CD14-positive monocyte (primary cell): ENCODE results near the gene PTBP2. TPM values are rescaled to one million over a fixed set of nuclear protein-coding genes. Genes with fewer than 3 reads are reported as not detected.

Source experiments
- DNase-seq, 3 donors: peaks; one replicate each; pipeline ENCODE4 v3.0.0-alpha.2; 2011 to 2022
- H2AFZ ChIP-seq: 2 replicates; pipeline ENCODE4 v1.6.0; 2012; ENCODE audit warnings: mild to moderate bottlenecking, low read depth, low read length, inconsistent platforms; ENCODE audit not compliant: insufficient read depth, poor library complexity, severe bottlenecking
- H3K27ac ChIP-seq, 2 donors: 1 replicate in 1 of 2; 2 replicates in 1 of 2; pipeline ENCODE4 v1.5.1; 2012 to 2013; ENCODE audit warnings: low read length in 2 of 2, control low read depth in 1 of 2, inconsistent platforms in 1 of 2, low read depth in 1 of 2, mild to moderate bottlenecking in 1 of 2
- H3K27me3 ChIP-seq, 2 donors: one replicate each; pipeline versions ENCODE4 v1.6.0 to v1.6.1; 2011 to 2013; ENCODE audit warnings: low read length in 2 of 2; ENCODE audit not compliant: control insufficient read depth in 2 of 2, insufficient read depth in 2 of 2
- H3K36me3 ChIP-seq, 2 donors: replicated peaks in 1 of 2; 1 replicate in 1 of 2; 2 replicates in 1 of 2; pipeline versions ENCODE4 v1.5.1 to v1.6.1; 2012 to 2013; ENCODE audit warnings: low read length in 2 of 2, control low read depth in 1 of 2, inconsistent platforms in 1 of 2, mild to moderate bottlenecking in 1 of 2; ENCODE audit not compliant: insufficient read depth in 2 of 2, control insufficient read depth in 1 of 2
- H3K4me1 ChIP-seq, 2 donors: 1 replicate in 1 of 2; 2 replicates in 1 of 2; pipeline versions ENCODE4 v1.5.1 to v1.6.1; 2012 to 2013; ENCODE audit warnings: low read length in 2 of 2, control low read depth in 1 of 2, inconsistent platforms in 1 of 2, mild to moderate bottlenecking in 1 of 2, moderate library complexity in 1 of 2; ENCODE audit not compliant: insufficient read depth in 2 of 2, control insufficient read depth in 1 of 2
- H3K4me2 ChIP-seq: replicated peaks from 2 replicates; pipeline ENCODE3; 2012; ENCODE audit warnings: low read length, moderate library complexity, mild to moderate bottlenecking; ENCODE audit not compliant: poor library complexity, severe bottlenecking; ENCODE audit errors: extremely low read depth
- H3K4me3 ChIP-seq, 3 experiments: fragments of 200-600 bp in 1 of 3; sonication (generic) in 1 of 3; replicated peaks in 1 of 3; 1 replicate in 2 of 3; 2 replicates in 1 of 3; pipeline ENCODE4 v1.5.1; 2011 to 2013; ENCODE audit warnings: low read length in 3 of 3, mild to moderate bottlenecking in 3 of 3, control low read depth in 2 of 3, low read depth in 2 of 3, inconsistent platforms in 1 of 3, moderate library complexity in 1 of 3
- H3K79me2 ChIP-seq: 2 replicates; pipeline ENCODE4 v1.6.0; 2012; ENCODE audit warnings: mild to moderate bottlenecking, control low read depth, inconsistent platforms, low read length, moderate library complexity; ENCODE audit not compliant: insufficient read depth
- H3K9ac ChIP-seq: 2 replicates; pipeline ENCODE4 v1.6.0; 2017; ENCODE audit warnings: low read length, mild to moderate bottlenecking; ENCODE audit not compliant: insufficient read depth, poor library complexity, severe bottlenecking
- H3K9me3 ChIP-seq, 2 donors: replicated peaks in 1 of 2; 1 replicate in 1 of 2; 2 replicates in 1 of 2; pipeline versions ENCODE4 v1.5.1 to v1.6.1; 2012 to 2013; ENCODE audit warnings: low read length in 2 of 2, control low read depth in 1 of 2; ENCODE audit not compliant: control insufficient read depth in 1 of 2, insufficient read depth in 1 of 2
- H4K20me1 ChIP-seq: 2 replicates; pipeline ENCODE4 v1.6.0; 2012; ENCODE audit warnings: mild to moderate bottlenecking, low read length, control low read depth, moderate library complexity; ENCODE audit not compliant: insufficient read depth
- H3K27ac Mint-ChIP-seq, 7 donors: one replicate each; pipeline ENCODE4 v1.8.0; 2020; ENCODE audit warnings: mild to moderate bottlenecking in 7 of 7, mixed read lengths in 7 of 7, moderate library complexity in 6 of 7, inconsistent platforms in 2 of 7
- H3K27me3 Mint-ChIP-seq, 3 donors: one replicate each; pipeline ENCODE4 v1.8.0; 2021 to 2022; ENCODE audit warnings: low read depth in 3 of 3, mild to moderate bottlenecking in 3 of 3, mixed read lengths in 3 of 3, moderate library complexity in 3 of 3, inconsistent platforms in 1 of 3
- H3K36me3 Mint-ChIP-seq, 2 donors: one replicate each; pipeline ENCODE4 v1.8.0; 2020; ENCODE audit warnings: mixed read lengths in 2 of 2, inconsistent platforms in 1 of 2, mild to moderate bottlenecking in 1 of 2
- H3K4me1 Mint-ChIP-seq: one replicate; pipeline ENCODE4 v1.8.0; 2020; ENCODE audit warnings: mild to moderate bottlenecking, mixed read lengths
- H3K4me3 Mint-ChIP-seq, 2 donors: one replicate each; pipeline ENCODE4 v1.8.0; 2020; ENCODE audit warnings: mild to moderate bottlenecking in 2 of 2, mixed read lengths in 2 of 2, moderate library complexity in 1 of 2
- H3K9me3 Mint-ChIP-seq, 7 donors: one replicate each; pipeline ENCODE4 v1.8.0; 2020 to 2022; ENCODE audit warnings: mixed read lengths in 7 of 7, mild to moderate bottlenecking in 6 of 7, moderate library complexity in 6 of 7, inconsistent platforms in 2 of 7
- CTCF ChIP-seq: fragments of 200-600 bp; IDR thresholded peaks from one replicate; pipeline ENCODE4 v1.8.0; 2022; ENCODE audit warnings: antibody characterized with exemption, mild to moderate bottlenecking
- WGBS: methylation state at CpG from one replicate; pipeline ENCODE4 v1.1.5; 2013; ENCODE audit warnings: missing lambda C conversion rate; ENCODE audit not compliant: insufficient coverage; 5-methylcytosine and 5-hydroxymethylcytosine counted together
- intact Hi-C, 2 donors: fragments of 100-400 bp; cut with micrococcal nuclease; formaldehyde crosslinking; loops; one replicate each; pipeline versions ENCODE4 v1.15.0 to v1.15.1; 2023
- polyA plus RNA-seq, 3 donors: library from polyadenylated mRNA; depleted of rRNA in 1 of 3; unstranded in 2 of 3; stranded (reverse) in 1 of 3; fragments of 300-500 nt in 2 of 3; fragments of >200 nt in 1 of 3; fragmentation: Illumina TruSeq in 2 of 3; gene quantifications; 1 replicate in 2 of 3; 2 replicates in 1 of 3; pipeline ENCODE4 v1.2.3, GENCODE V29; 2012 to 2021

PTBP2 gene
- polyA plus RNA-seq, 3 donors: 0.52 to 18.2 (median 1.2) TPM

- H3K9me3 Mint-ChIP-seq: peaks cover 0 to 7% (median 4%) of the 10 kb centered on the region in 7 donors
- H3K27me3 ChIP-seq: no peaks in the 10 kb centered on the region
- no peak for DNase-seq
- intact Hi-C loops: loop anchor here (5.0 to 10.0 kb wide), 2 partner anchors 606 to 609 kb away; no protein-coding TSS in a partner anchor
- H3K27ac ChIP-seq: no peak overlapping the region
- no peaks in the 10 kb centered on the region for H3K36me3 Mint-ChIP-seq
- no peak overlapping the region for H2AFZ ChIP-seq
- no peaks in the 10 kb centered on the region for H3K9me3 ChIP-seq
- 88% methylated on average over 1 of the region's 1 CpG for WGBS
- H3K4me2 ChIP-seq: no peak overlapping the region
- H3K36me3 ChIP-seq: no peaks in the 10 kb centered on the region
- no peak overlapping the region for H3K4me3 Mint-ChIP-seq
- no peak overlapping the region for H3K9ac ChIP-seq
- H3K79me2 ChIP-seq: no peaks in the 10 kb centered on the region
- no peak overlapping the region for H3K4me3 ChIP-seq
- peaks cover 9% of the 10 kb centered on the region for H3K4me1 Mint-ChIP-seq
- H4K20me1 ChIP-seq: no peaks in the 10 kb centered on the region
- TF ChIP-seq CTCF: no peak
- H3K27me3 Mint-ChIP-seq: peaks cover 0 to 2% (median 1%) of the 10 kb centered on the region in 3 donors
- peak overlapping the region in 1 of 7 donors; percentile 11 for H3K27ac Mint-ChIP-seq
- H3K4me1 ChIP-seq: no peaks in the 10 kb centered on the region
Observed at GRCh38 chr1:96843601-96844000, 122.0 kb downstream of the PTBP2 start.

GRCh38 chr1:96845464-96845863 is 123.9 kb downstream of the PTBP2 start:
- H3K4me2 ChIP-seq: no peak overlapping the region
- intact Hi-C loops: loop anchor here in 1 of 2 donors (10.0 kb wide), 1 partner anchor 611 kb away; no protein-coding TSS in a partner anchor
- H3K27ac ChIP-seq: no peak overlapping the region
- H3K9me3 Mint-ChIP-seq: peaks cover 2 to 11% (median 7%) of the 10 kb centered on the region in 7 donors
- H3K4me1 ChIP-seq: no peaks in the 10 kb centered on the region
- H3K27me3 Mint-ChIP-seq: peaks cover 0 to 2% (median 0%) of the 10 kb centered on the region in 3 donors
- H3K4me3 Mint-ChIP-seq: no peak overlapping the region
- TF ChIP-seq CTCF: peak; percentile 59
- H3K36me3 ChIP-seq: no peaks in the 10 kb centered on the region
- WGBS: 68% methylated on average over 4 of the region's 8 CpGs
- H3K4me1 Mint-ChIP-seq: peaks cover 9% of the 10 kb centered on the region
- no peaks in the 10 kb centered on the region for H3K27me3 ChIP-seq
- no peaks in the 10 kb centered on the region for H4K20me1 ChIP-seq
- H3K79me2 ChIP-seq: no peaks in the 10 kb centered on the region
- H3K27ac Mint-ChIP-seq: no peak overlapping the region
- H2AFZ ChIP-seq: no peak overlapping the region
- H3K9ac ChIP-seq: no peak overlapping the region
- H3K36me3 Mint-ChIP-seq: no peaks in the 10 kb centered on the region
- H3K9me3 ChIP-seq: peaks cover 0 to 5% of the 10 kb centered on the region in 2 donors
- no peak overlapping the region for H3K4me3 ChIP-seq
- DNase-seq: peak in 1 of 3 donors; percentile 13
